Measurements from ENCODE around the gene ELP5.

The ELP5 gene

DNA sequence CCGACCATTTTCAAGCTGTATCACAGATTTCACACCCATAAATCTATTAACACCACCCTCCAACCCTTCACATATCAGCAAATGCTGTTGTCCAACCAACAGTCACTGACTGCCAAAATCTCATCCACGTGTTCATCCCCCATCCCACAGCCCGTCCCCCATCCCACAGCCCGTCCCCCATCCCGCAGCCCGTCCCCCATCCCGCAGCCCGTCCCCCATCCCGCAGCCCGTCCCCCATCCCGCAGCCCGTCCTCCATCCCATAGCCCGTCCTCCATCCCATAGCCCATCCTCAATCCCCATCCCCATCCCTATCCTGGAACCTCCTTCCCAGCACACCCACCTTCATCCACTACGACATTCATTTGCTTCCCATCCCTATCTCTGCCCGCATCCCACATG is 46.5 kb upstream of the ELP5 start:
- TF ChIP-seq, protein P1, sequence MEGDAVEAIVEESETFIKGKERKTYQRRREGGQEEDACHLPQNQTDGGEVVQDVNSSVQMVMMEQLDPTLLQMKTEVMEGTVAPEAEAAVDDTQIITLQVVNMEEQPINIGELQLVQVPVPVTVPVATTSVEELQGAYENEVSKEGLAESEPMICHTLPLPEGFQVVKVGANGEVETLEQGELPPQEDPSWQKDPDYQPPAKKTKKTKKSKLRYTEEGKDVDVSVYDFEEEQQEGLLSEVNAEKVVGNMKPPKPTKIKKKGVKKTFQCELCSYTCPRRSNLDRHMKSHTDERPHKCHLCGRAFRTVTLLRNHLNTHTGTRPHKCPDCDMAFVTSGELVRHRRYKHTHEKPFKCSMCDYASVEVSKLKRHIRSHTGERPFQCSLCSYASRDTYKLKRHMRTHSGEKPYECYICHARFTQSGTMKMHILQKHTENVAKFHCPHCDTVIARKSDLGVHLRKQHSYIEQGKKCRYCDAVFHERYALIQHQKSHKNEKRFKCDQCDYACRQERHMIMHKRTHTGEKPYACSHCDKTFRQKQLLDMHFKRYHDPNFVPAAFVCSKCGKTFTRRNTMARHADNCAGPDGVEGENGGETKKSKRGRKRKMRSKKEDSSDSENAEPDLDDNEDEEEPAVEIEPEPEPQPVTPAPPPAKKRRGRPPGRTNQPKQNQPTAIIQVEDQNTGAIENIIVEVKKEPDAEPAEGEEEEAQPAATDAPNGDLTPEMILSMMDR (IDR thresholded peaks at IDR 0.05; ENCODE audit: low read depth, low read length) = no peak
- TF ChIP-seq EZH2phosphoT487 (IDR thresholded peaks at IDR 0.05; ENCODE audit: low read depth) = no peak
- Histone ChIP-seq H2AFZ (ENCODE audit: low read depth, low read length) (peak overlapping the region; percentile 83; the same call in 1 of the 2 replicates), H3K27me3 (ENCODE audit: low read depth, low read length) (no peaks in the 10 kb centered on the region), H3K36me3 (replicated peaks; ENCODE audit: low read depth, low read length) (no peaks in the 10 kb centered on the region), H3K4me3 (ENCODE audit: low read length) (peak overlapping the region; percentile 76), H3K4me1 (ENCODE audit: low read length) (peaks cover 10% of the 10 kb centered on the region), H3K4me2 (ENCODE audit: low read length) (peak overlapping the region; percentile 90), H3K79me2 (ENCODE audit: low read length) (no peaks in the 10 kb centered on the region), H4K20me1 (ENCODE audit: insufficient read depth, low read length) (no peaks in the 10 kb centered on the region), H3K9me3 (ENCODE audit: insufficient read depth, low read length) (no peaks in the 10 kb centered on the region), H3K9ac (ENCODE audit: low read length) (peak overlapping the region; percentile 38), H3K27ac (ENCODE audit: low read length) (no peak overlapping the region)

DNA sequence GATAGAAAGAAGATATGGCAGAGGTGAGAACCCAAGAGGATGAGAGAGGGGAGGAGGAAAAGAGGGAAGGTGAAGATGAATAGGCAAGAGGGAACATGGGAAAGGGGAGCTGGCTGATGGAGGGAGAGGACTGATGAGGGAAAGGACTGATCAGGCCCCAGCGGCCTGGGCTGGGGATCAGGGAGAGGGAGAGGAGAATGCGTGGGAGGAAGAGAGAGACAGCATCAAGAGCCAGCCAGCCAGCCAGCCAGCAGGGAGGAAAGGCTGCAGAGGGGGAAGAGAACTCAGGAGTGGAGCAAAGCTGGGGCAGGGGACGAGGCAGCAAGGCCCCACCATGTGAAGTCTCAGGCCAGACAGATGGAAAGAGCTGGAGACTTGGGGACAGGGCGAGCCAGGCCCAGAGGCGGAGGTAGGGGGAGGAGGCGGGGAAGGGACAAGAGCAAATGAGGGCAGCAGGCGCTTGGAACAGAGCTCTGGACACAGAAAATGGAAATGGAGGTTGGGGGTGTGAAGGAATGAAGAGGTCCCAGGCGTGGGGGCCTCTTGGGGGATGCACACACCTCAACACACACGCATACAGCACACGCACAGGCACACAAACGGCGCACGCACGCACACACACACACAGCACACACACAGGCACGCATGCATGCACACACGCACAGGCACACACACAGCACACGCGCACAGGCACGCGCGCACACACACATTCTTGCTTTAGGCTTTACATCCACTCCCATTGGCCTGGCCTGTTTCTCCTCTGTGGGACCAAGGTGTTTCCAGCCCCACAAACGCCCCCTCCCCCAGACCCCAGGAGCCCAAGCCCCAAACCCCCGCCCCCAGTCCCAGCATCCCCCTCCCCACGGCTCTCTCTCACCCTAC is 44.7 kb upstream of the ELP5 start:
- H2AFZ ChIP-seq (ENCODE audit: low read depth, low read length) = no peak overlapping the region
- no peak overlapping the region for H3K4me2 ChIP-seq (ENCODE audit: low read length)
- H3K27me3 ChIP-seq (ENCODE audit: low read depth, low read length) = no peaks in the 10 kb centered on the region
- H3K27ac ChIP-seq (ENCODE audit: low read length) = no peak overlapping the region
- H3K9me3 ChIP-seq (ENCODE audit: insufficient read depth, low read length) = no peaks in the 10 kb centered on the region
- TF ChIP-seq, protein P1 (IDR thresholded peaks at IDR 0.05; ENCODE audit: low read depth, low read length) = no peak
- no peak for TF ChIP-seq EZH2phosphoT487 (IDR thresholded peaks at IDR 0.05; ENCODE audit: low read depth)
- no peak overlapping the region for H3K9ac ChIP-seq (ENCODE audit: low read length)
- peaks cover 10% of the 10 kb centered on the region for H3K4me1 ChIP-seq (ENCODE audit: low read length)
- no peaks in the 10 kb centered on the region for H3K79me2 ChIP-seq (ENCODE audit: low read length)
- no peak overlapping the region for H3K4me3 ChIP-seq (ENCODE audit: low read length)
- no peaks in the 10 kb centered on the region for H4K20me1 ChIP-seq (ENCODE audit: insufficient read depth, low read length)
- H3K36me3 ChIP-seq (replicated peaks; ENCODE audit: low read depth, low read length) = no peaks in the 10 kb centered on the region

DNA sequence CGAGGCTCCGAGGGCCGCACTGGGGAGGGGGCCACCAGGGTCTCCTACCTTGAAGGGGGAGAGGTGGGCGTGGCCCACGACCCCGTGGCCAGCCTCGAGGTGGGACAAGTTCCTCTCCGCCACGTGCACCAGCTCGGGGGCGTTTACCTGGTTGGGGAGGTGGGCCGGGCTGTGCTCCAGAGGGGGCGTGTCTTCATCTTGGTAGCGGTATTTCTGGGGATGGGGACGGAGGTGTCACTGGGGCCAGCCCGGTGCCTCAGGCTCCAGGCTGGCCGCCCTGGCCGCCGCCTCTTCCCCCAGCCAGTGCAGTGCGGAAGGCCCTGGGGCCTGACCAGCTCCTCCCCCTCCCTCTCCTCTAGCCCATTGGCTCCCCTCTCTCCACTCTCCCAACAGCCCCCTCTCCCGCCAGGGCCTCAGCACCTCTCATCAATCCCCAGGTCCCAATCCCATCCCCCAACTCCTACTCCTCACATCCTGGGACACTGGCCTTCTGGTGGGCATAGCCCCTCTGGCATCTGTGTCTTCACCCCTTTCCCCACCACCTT is 43.9 kb upstream of the ELP5 start:
- TF ChIP-seq, protein P1 (IDR thresholded peaks at IDR 0.05; ENCODE audit: low read depth, low read length) = no peak
- no peak for TF ChIP-seq EZH2phosphoT487 (IDR thresholded peaks at IDR 0.05; ENCODE audit: low read depth)
- no peaks in the 10 kb centered on the region for H3K36me3 ChIP-seq (replicated peaks; ENCODE audit: low read depth, low read length)
- no peaks in the 10 kb centered on the region for H3K9me3 ChIP-seq (ENCODE audit: insufficient read depth, low read length)
- H3K27me3 ChIP-seq (ENCODE audit: low read depth, low read length) = no peaks in the 10 kb centered on the region
- H3K27ac ChIP-seq (ENCODE audit: low read length) = no peak overlapping the region
- no peak overlapping the region for H3K4me3 ChIP-seq (ENCODE audit: low read length)
- H3K9ac ChIP-seq (ENCODE audit: low read length) = no peak overlapping the region
- H3K4me2 ChIP-seq (ENCODE audit: low read length) = no peak overlapping the region
- no peak overlapping the region for H2AFZ ChIP-seq (ENCODE audit: low read depth, low read length)
- peaks cover 10% of the 10 kb centered on the region for H3K4me1 ChIP-seq (ENCODE audit: low read length)
- no peaks in the 10 kb centered on the region for H4K20me1 ChIP-seq (ENCODE audit: insufficient read depth, low read length)
- H3K79me2 ChIP-seq (ENCODE audit: low read length) = no peaks in the 10 kb centered on the region

DNA sequence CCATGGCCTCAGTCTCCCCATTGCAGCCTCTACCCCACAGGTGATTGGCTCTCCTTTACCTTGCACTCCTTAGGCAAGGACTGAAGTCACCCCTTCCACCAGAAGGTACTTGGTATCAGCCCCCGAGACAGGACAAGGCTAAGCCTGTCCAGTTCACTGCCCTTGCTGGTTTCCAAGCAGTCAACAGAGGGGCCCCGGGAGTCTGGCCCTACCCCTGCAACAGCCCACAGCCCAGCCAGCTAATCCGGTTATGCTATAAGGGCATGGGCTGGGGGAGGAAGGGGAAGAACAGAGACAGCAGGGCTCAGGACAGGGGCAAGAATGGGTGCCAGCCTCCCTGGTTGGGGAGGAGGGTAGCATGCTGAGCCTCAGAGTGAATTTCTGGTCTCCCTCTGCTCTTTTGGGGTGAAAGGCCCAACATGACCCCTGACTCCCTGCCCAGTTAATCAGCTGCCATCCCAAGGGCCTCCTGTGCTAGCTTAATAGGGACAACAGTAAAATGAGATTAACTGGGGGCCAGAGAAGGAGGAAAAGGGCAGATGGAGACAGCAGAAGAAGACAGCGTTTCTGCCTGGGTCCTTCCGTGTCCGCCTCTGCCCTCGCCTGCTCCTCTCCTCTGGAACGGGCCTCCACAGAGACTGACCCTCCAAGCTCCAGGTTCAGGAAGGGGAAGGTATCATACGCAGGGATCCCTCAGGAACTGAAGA is 43.1 kb upstream of the ELP5 start:
- no peaks in the 10 kb centered on the region for H3K27me3 ChIP-seq (ENCODE audit: low read depth, low read length)
- peaks cover 15% of the 10 kb centered on the region for H3K4me1 ChIP-seq (ENCODE audit: low read length)
- no peaks in the 10 kb centered on the region for H3K79me2 ChIP-seq (ENCODE audit: low read length)
- H3K9me3 ChIP-seq (ENCODE audit: insufficient read depth, low read length) = no peaks in the 10 kb centered on the region
- no peak overlapping the region for H2AFZ ChIP-seq (ENCODE audit: low read depth, low read length)
- H4K20me1 ChIP-seq (ENCODE audit: insufficient read depth, low read length) = no peaks in the 10 kb centered on the region
- no peak overlapping the region for H3K9ac ChIP-seq (ENCODE audit: low read length)
- H3K4me2 ChIP-seq (ENCODE audit: low read length) = no peak overlapping the region
- no peak for TF ChIP-seq EZH2phosphoT487 (IDR thresholded peaks at IDR 0.05; ENCODE audit: low read depth)
- TF ChIP-seq, protein P1 (IDR thresholded peaks at IDR 0.05; ENCODE audit: low read depth, low read length) = no peak
- H3K27ac ChIP-seq (ENCODE audit: low read length) = no peak overlapping the region
- H3K4me3 ChIP-seq (ENCODE audit: low read length) = no peak overlapping the region
- H3K36me3 ChIP-seq (replicated peaks; ENCODE audit: low read depth, low read length) = no peaks in the 10 kb centered on the region
